ENCODE results near the gene HOXA7. TPM values are rescaled to one million over a fixed set of nuclear protein-coding genes. Genes with fewer than 3 reads are reported as not detected.

Gene HOXA7
- total and polyA plus RNA-seq, 2 of the 8 experiments (the other 6 are each of a cell fraction or from before 2014, with no cell fraction given): 0.03 TPM; not detected in 1

DNA sequence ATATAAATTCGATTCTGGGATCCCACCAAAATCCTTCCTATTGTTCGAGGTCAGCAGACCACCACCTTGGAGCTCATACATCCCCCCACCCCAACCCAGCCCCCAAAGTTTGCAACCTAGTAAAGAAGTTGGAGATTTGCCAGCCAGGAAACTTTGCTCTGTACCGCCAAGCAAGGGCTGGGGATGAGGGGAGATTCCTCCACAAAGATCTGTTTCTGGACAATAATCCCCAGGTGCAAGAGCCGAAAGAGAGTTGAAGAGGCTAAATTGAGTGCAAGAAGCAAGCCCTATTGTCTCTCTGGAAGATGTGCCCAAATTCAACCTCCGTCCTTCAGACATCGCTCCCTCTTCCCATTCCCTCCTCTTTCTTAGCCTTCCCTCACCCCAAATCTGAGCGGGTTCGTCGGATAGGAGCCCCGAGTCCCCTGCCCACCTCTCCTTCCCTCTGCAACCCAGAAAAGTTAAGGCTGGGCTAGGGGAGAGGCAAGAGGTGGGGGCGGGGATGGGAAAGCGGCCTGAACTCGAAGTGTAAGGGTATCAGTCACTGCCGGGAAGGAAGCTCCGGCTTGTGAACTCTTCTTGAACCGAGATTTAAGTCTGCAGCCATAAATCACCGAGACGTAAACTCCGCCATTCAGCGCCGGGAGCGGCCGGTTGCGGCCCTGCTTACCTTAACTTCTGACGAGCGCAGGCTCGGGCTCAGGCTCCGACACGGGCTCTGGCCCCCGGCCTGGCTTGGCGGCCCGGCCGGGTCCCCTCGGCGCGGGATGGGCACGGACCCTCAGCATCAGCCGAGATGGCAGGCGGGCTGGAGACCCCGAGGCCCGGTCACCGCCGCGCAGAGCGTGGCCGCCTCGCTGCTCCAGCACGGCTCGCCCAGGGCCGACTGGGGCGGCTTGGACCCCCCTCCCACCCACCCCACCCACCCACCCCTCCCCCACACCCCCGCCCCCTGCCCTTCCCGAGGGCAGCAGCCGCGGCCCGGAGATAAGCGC, 43.2 kb downstream of the HOXA7 start (continued):
- TF ChIP-seq SIX5 (IDR thresholded peaks at IDR 0.05; ENCODE audit: low read depth, low read length) (no peak), PHF8 (conservative IDR thresholded peaks at IDR 0.05; ENCODE audit: low read depth, low read length) (no peak), SP2 (IDR thresholded peaks at IDR 0.05; ENCODE audit: low read length) (no peak), TEAD4 (IDR thresholded peaks at IDR 0.05; ENCODE audit: low read depth, low read length) (no peak), CEBPB (IDR thresholded peaks at IDR 0.05; ENCODE audit: low read depth, low read length) (no peak), EP300 (IDR thresholded peaks at IDR 0.05; ENCODE audit: borderline replicate concordance in 1 of 2, low read depth in 2 of 2, low read length in 2 of 2) (no peak), RAD21 (IDR thresholded peaks at IDR 0.05 in 1 of 2, conservative IDR thresholded peaks at IDR 0.05 in 1 of 2; ENCODE audit: low read depth in 2 of 2, low read length in 2 of 2) (no peak), EZH2 (IDR thresholded peaks at IDR 0.05; ENCODE audit: low read depth, low read length, severe bottlenecking) (peak; percentile 93), RNF2 (IDR thresholded peaks at IDR 0.05; ENCODE audit: borderline replicate concordance, low read depth, low read length, missing control alignments, poor library complexity, severe bottlenecking) (peak; percentile 98), MAFK (IDR thresholded peaks at IDR 0.05; ENCODE audit: low read depth, low read length) (no peak)
- TF ChIP-seq, protein P1, sequence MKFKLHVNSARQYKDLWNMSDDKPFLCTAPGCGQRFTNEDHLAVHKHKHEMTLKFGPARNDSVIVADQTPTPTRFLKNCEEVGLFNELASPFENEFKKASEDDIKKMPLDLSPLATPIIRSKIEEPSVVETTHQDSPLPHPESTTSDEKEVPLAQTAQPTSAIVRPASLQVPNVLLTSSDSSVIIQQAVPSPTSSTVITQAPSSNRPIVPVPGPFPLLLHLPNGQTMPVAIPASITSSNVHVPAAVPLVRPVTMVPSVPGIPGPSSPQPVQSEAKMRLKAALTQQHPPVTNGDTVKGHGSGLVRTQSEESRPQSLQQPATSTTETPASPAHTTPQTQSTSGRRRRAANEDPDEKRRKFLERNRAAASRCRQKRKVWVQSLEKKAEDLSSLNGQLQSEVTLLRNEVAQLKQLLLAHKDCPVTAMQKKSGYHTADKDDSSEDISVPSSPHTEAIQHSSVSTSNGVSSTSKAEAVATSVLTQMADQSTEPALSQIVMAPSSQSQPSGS (IDR thresholded peaks at IDR 0.05; ENCODE audit: low read length): no peak

Data from H1 (cell line).